NCI-H1105 (cell line): ENCODE data around the gene ZP3.
"Not testable (repeated sequence)": the region's sequence is repeated elsewhere in the genome, so short reads cannot be mapped to it uniquely, and the experiment has no call there.

ENCODE experiments used
- DNase-seq: peaks from one replicate; lab custom pipeline; 2025; lab: John Stamatoyannopoulos, UW

Gene ZP3

GRCh38 chr7:76424413-76425111, at the start of gene ZP3:
Gene ZP3 (plus strand): TSS chr7:76424950. CDS start chr7:76424965, 15 bp downstream.
- DNase-seq: no peak

DNA sequence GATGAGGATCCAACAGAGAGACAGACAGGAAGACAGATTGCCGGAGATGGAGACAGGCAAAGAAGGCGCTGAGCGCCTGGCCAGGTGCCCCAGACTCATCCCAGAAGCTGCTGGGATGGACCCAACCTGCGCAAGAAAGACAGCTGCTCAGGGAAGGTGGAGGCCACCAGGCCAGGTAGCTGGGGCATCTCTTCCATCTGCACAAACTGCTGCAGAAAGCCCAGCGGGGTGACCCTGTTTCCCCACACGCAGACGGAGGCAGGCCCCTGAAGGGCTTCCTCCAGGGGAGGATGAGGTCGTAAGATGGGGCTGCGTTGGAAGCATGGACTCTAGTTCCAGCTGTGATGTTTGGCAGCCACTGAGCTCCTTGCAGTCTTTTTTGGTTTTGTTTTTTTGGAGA, 49.5 kb upstream of the ZP3 start:
- no peak for DNase-seq

DNA sequence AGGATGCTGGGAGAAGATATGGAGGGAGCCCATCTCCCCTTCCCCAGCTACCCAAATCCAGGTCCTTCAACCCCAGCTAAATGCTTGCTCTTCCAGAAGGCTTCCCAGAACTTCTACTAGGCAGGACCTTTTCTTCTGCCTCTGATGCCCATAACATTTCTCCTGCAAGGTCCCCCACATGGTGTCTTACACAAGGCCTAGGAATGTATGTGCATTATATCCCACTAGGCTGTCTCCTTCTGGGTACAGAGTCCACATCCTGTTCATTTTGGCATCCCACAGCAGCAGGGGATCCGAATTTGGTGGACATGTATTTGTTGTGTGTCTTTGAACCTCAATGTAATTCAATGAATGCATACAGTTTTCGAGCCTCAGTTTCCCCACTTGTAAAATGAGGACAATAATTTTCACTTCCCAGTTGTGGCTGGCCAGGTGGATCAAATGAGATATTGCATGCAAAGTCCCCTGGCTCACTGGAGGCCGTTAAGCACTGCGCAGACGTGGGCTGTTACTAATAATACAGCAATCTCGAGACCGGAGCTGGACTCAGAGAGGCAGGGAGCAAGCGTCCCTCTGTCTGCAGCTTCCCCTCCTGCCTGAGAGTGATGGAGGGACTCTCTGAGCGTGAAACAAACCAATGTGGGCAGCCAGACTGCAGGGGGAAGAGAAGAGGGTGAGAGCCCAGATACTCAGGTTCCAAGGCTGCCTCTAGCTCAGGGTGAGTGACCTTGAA, 47.4 kb upstream of the ZP3 start:
- no peak for DNase-seq

- DNase-seq: no peak
Observed at GRCh38 chr7:76380623-76380966, 44.2 kb upstream of the ZP3 start.

GRCh38 chr7:76381814-76382213, 42.9 kb upstream of the ZP3 start:
- DNase-seq: no peak

DNA sequence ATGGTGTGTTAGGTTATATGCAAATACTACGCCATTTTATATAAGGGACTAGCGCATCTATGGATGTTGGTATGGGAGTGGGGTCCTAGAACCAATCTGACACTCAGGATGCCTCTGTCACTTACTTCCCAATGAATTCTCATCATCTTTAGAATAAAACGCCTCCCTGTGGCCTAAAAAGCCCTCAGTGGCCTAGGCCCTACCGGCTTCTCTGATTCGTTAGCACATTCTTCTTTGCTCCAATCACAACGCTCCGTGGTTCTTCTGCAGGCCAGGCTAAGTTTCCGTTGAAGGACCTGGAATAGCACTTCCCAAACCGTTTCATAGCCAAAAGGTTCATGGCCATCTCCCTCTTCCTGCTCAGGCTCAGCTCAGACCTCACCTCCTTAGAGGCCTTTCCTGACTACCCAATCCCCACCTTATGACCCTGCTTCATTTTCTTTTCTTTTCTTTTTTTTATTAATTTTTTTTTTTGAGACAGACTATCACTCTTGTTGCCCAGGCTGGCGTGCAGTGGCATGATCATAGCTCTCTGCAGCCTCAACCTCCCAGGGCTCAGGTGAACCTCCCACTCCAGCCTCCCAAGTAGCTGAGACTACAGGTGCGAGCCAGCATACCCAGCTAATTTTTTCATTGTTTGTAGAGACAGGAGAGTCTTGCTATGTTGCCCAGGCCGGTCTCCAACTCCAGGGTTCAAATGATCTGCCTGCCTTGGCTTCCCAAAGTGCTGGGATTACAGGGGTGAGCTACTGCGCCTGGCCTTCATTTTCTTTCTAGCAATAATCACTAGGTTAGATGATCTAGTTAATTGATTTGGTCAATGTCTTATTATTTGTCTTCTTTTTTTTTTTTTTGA, 41.4 kb upstream of the ZP3 start:
- DNase-seq: no peak

- DNase-seq: no peak
Observed at GRCh38 chr7:76386691-76387260, 38.0 kb upstream of the ZP3 start.

DNA sequence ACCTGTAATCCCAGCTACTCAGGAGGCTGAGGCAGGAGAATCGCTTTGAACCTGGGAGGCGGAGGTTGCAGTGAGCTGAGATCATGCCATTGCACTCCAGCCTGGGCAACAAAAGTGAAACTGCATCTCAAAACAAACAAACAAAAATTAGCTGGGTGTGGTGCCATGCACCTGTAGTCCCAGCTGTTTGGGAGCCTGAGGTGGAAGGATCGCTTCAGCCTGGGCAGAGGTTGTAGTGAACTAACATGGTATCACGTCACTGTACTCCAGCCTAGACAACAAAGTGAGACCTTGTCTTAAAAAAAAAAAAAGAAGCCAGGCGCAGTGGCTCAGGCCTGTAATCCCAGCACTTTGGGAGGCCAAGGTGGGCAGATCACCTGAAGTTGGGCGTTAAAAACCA, 37.0 kb upstream of the ZP3 start:
- not testable (repeated sequence) for DNase-seq

DNA sequence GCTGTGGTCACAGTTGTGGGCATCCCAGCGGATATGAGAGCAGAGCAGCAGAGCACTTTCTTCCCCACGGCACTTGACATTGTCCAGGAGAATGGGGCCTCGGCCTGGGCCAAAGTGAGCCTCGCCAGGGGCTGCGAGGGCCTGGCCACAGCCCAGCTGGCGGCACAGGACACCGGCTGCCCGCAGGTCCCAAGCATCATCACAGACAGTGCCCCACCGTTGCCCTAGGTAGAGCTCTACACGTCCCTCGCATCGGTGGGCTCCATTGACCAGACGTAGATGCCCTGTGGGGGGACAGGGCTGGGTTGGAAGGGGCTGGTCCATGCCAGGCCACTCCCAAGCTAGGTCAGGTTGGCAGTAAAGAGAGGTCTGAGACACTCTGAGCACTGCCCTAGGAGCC, 34.7 kb upstream of the ZP3 start:
- DNase-seq: no peak

DNA sequence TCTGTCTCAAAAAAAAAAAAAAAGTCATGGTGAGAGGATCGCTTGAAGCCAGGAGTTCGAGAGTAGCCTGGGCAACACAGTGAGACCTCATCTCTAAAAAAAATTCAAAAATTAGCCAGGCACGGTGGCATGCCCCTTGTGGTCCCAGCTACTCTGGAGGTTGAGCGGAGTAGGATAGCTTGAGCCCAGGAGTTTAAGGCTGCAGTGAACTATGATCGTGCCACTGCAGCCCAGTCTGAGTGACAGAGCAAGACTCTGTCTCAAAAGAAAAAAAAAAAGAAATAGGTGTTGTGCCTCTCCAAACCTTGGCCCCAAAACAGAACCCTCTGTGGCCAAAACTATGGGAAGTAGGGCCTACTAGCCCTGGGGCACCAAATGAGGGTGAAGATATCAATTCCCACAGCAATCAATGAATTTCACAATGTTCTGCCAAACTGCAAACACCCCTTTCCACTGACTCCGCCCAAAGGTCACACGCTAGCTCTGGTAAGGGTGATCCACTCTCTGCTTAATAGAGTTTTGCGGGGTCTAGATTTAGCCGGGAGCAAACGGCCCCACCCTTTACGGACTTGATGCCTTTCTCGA, 32.1 kb upstream of the ZP3 start:
- no peak for DNase-seq

- peak; percentile 82 for DNase-seq
Observed at GRCh38 chr7:76393116-76394031, 31.4 kb upstream of the ZP3 start.

GRCh38 chr7:76394957-76395356, 29.8 kb upstream of the ZP3 start:
- no peak for DNase-seq

- not testable (repeated sequence) for DNase-seq
Observed at GRCh38 chr7:76395605-76395964, 29.2 kb upstream of the ZP3 start.

GRCh38 chr7:76395965-76396726, 28.6 kb upstream of the ZP3 start:
- no peak for DNase-seq

- DNase-seq: no peak
Observed at GRCh38 chr7:76396864-76397263, 27.9 kb upstream of the ZP3 start.

DNA sequence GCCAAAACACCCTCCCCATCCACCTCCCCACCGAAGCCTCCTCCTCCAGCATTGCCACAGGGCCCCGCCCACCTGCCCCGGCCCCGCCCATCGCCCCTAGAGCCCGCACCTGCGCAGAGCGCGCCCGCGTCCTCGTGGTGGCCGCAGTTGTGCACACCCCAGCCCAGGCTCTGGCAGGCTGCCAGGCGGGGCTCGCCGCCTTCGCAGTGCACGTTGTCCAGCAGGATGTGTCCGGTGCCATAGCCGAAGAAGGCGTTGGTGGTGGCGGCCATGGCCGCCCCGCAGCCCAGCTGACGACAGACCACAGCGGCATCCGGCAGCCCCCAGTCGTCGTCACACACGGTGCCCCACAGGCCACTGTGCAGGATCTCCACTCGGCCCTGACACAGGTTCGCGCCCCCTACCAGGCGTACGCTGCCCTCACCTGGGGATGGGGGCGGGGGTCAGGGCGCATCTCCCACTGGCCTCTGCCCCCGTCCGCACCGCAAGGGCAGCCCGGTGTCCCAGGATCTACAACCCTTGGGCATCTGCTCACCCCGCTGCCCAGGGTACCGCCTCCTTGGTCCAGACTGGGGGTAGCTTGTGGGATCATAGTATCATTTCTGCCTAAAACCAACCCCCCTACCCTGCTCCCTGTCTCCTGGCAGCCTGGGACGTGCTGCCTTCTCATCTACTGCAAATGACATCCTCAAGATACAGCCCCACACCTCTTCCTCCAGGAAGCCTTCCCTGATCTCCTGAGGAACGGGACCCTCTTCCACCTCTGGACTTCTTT, 27.2 kb upstream of the ZP3 start:
- no peak for DNase-seq

GRCh38 chr7:76400248-76400647, 24.5 kb upstream of the ZP3 start:
- no peak for DNase-seq

- not testable (repeated sequence) for DNase-seq
Observed at GRCh38 chr7:76403097-76403496, 21.7 kb upstream of the ZP3 start.

DNA sequence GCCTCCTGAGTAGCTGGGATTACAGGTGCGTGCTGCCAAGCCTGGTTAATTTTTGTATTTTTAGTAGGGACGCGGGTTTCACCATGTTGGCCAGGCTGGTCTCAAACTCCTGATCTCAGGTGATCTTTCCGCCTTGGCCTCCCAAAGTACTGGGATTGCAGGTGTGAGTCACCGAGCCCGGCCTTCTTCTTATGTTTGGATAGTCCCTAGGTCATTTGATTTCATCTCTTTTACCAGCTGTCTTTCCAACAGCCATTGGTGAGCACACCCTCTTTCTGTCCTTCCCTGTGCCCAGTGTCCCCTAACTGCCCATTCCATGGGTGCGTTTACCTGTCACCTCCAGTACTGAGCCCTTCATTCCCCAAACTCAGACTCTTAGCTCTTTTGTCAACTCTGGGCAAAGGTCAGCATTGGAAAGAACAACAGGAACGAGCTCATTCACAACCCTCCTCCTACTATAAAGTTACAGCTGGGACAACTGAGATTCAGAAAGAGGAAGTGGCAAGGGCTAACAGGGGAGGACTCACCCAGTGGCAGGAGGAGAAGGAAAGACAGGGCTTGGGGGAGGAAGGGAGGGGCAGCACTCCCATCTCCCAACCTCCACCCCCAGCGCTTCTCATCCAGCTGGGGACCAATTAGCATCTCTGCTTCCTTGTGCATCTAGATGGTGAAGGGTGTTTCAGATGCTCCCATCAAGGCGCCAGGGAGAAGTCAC, 20.8 kb upstream of the ZP3 start:
- no peak for DNase-seq
